ENCODE results near the gene WDR35. TPM values are rescaled to one million over a fixed set of nuclear protein-coding genes. Genes with fewer than 3 reads are reported as not detected.
A peak's percentile ranks its signal among the peaks of the same experiment; 100 is the strongest.

The WDR35 gene
- total RNA-seq, 1 donor from 2014 or later, result 13.6 TPM

DNA sequence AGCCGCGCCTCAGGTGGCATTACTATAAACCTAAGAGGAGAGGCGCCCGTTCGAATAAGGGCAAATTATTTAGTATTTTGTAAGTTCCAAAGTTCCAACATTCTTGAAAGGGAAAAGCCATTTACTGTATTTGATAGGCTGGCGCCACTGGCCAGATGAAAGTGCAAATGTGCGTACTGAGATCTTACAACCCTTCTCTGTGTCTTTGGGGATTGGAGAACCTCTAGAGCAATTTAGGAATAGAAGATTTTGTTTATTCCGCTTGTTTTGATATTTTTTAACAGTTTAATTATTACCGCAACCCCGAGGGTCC lies 467 bp upstream of the WDR35 start:
- TF ChIP-seq CTCF (IDR thresholded peaks at IDR 0.05; ENCODE audit: insufficient read depth, low read length, poor library complexity, severe bottlenecking), result no peak
- Histone ChIP-seq H3K4me3 (ENCODE audit: low read depth, low read length) (peak overlapping the region; percentile 86), H3K27me3 (ENCODE audit: control insufficient read depth, insufficient read depth, low read length) (no peaks in the 10 kb centered on the region), H3K36me3 (ENCODE audit: control insufficient read depth, insufficient read depth, low read length) (no peaks in the 10 kb centered on the region)
- no peak for DNase-seq (ENCODE audit: low read depth)

DNA sequence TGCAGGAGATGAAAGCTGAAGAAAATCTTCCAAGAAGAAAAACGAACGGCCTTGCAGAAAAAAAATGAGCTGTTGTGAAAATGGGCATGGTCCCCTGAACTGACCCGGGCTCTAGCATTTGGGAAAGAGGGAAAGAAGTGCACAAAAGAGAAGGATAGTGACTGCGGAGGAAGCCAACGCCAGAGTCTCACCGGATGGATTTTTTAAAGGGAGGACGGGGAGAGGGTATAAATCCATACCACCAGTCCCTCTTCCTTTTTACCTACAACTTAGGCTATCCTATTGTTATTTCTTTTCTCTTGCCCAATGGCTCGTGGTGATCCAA lies 601 bp downstream of the WDR35 start:
- Histone ChIP-seq H3K36me3 (ENCODE audit: control insufficient read depth, insufficient read depth, low read length) (no peaks in the 10 kb centered on the region), H3K27me3 (ENCODE audit: control insufficient read depth, insufficient read depth, low read length) (no peaks in the 10 kb centered on the region), H3K4me3 (ENCODE audit: low read depth, low read length) (peak overlapping the region; percentile 86)
- TF ChIP-seq CTCF (IDR thresholded peaks at IDR 0.05; ENCODE audit: insufficient read depth, low read length, poor library complexity, severe bottlenecking), result no peak
- DNase-seq (ENCODE audit: low read depth), result no peak

DNA sequence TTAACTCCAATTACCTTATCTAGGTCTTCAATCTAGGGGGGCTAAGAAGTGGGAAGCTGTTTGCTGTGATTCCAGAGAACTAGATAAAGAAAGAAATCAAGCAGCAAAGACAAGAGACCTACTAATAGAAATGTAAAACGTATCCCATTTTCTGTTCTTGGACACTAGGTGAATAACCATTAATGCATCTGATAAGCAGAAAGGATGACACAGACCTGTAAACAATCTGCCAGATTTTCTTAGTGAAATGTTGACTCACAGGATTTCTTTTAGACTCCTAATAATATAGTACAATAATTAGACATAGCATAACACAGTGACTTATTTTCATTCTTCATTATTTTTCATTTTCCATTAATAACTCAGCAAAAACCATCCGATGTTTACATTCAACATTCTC lies 1.3 kb downstream of the WDR35 start:
- DNase-seq (ENCODE audit: low read depth), result no peak
- no peaks in the 10 kb centered on the region for H3K36me3 ChIP-seq (ENCODE audit: control insufficient read depth, insufficient read depth, low read length)
- no peak overlapping the region for H3K4me3 ChIP-seq (ENCODE audit: low read depth, low read length)
- no peaks in the 10 kb centered on the region for H3K27me3 ChIP-seq (ENCODE audit: control insufficient read depth, insufficient read depth, low read length)
- no peak for TF ChIP-seq CTCF (IDR thresholded peaks at IDR 0.05; ENCODE audit: insufficient read depth, low read length, poor library complexity, severe bottlenecking)

GRCh38 chr2:19987936-19988335 lies 2.0 kb downstream of the WDR35 start:
- Histone ChIP-seq H3K27me3 (ENCODE audit: control insufficient read depth, insufficient read depth, low read length) (no peaks in the 10 kb centered on the region), H3K36me3 (ENCODE audit: control insufficient read depth, insufficient read depth, low read length) (no peaks in the 10 kb centered on the region), H3K4me3 (ENCODE audit: low read depth, low read length) (no peak overlapping the region)
- no peak for TF ChIP-seq CTCF (IDR thresholded peaks at IDR 0.05; ENCODE audit: insufficient read depth, low read length, poor library complexity, severe bottlenecking)
- no peak for DNase-seq (ENCODE audit: low read depth)

GRCh38 chr2:19982268-19982667 lies 7.6 kb downstream of the WDR35 start:
- H3K36me3 ChIP-seq (ENCODE audit: control insufficient read depth, insufficient read depth, low read length), result no peaks in the 10 kb centered on the region
- no peak for DNase-seq (ENCODE audit: low read depth)
- no peak overlapping the region for H3K4me3 ChIP-seq (ENCODE audit: low read depth, low read length)
- TF ChIP-seq CTCF (IDR thresholded peaks at IDR 0.05; ENCODE audit: insufficient read depth, low read length, poor library complexity, severe bottlenecking), result no peak
- H3K27me3 ChIP-seq (ENCODE audit: control insufficient read depth, insufficient read depth, low read length), result no peaks in the 10 kb centered on the region

DNA sequence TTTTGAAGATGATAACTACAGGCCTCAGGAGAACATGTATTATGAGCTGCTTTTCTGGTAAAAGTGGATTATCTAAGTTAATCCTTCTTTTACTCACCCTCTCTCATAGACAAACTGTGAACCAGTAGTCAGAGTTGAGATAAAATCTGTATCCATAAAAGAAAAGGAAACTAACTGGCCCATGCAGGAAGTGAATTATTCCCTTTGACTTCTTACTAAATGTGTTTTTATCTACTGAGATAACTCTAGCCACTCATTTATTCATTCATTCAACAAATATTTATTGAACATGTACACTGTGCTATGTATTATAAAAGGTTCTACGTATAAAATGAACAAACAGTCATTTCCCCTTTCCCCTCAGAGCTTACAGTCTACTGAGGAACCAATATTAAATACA lies 10.0 kb downstream of the WDR35 start:
- Histone ChIP-seq H3K4me3 (ENCODE audit: low read depth, low read length) (no peak overlapping the region), H3K36me3 (ENCODE audit: control insufficient read depth, insufficient read depth, low read length) (no peaks in the 10 kb centered on the region), H3K27me3 (ENCODE audit: control insufficient read depth, insufficient read depth, low read length) (no peaks in the 10 kb centered on the region)
- DNase-seq (ENCODE audit: low read depth), result no peak
- TF ChIP-seq CTCF (IDR thresholded peaks at IDR 0.05; ENCODE audit: insufficient read depth, low read length, poor library complexity, severe bottlenecking), result no peak

All from kidney epithelial cell (primary cell).